GM12878 (cell line): ENCODE data around the gene LPCAT3. TPM values are rescaled to one million over a fixed set of nuclear protein-coding genes. Genes with fewer than 3 reads are reported as not detected.

Experiments used
- BCL11A ChIP-seq: IDR thresholded peaks from 2 replicates; pipeline ENCODE4 v1.6.1; 2011; ENCODE audit warnings: low read depth, low read length
- BHLHE40 ChIP-seq, 2 experiments: fragments of 450-650 bp in 1 of 2; IDR thresholded peaks; 2 replicates each; pipeline ENCODE4 v1.6.1; 2011 to 2017; ENCODE audit warnings: low read depth in 2 of 2, borderline replicate concordance in 1 of 2, improper control_type of control experiment in 1 of 2, low read length in 1 of 2, mild to moderate bottlenecking in 1 of 2
- ESRRA ChIP-seq: IDR thresholded peaks from 2 replicates; pipeline ENCODE4 v1.6.1; 2012; ENCODE audit warnings: mild to moderate bottlenecking, low read length, improper control_type of control experiment
- ETV6 ChIP-seq, 2 experiments: fragments of 450-650 bp in 1 of 2; IDR thresholded peaks in 1 of 2; conservative IDR thresholded peaks in 1 of 2; 2 replicates each; pipeline ENCODE4 v1.6.1; 2014; ENCODE audit warnings: antibody characterized with exemption in 1 of 2, borderline replicate concordance in 1 of 2, low read depth in 1 of 2, mild to moderate bottlenecking in 1 of 2, moderate library complexity in 1 of 2
- FOXM1 ChIP-seq: IDR thresholded peaks from 2 replicates; pipeline ENCODE4 v1.6.1; 2012; ENCODE audit warnings: low read depth, mild to moderate bottlenecking, inconsistent platforms, low read length, moderate library complexity
- HDGF ChIP-seq: fragments of 450-650 bp; IDR thresholded peaks from 2 replicates; pipeline ENCODE4 v1.6.1; 2016; ENCODE audit warnings: antibody characterized with exemption
- HSF1 ChIP-seq: fragments of 150-350 bp; IDR thresholded peaks from 2 replicates; pipeline ENCODE4 v1.6.1; 2014; ENCODE audit warnings: mild to moderate bottlenecking, low read depth, low read length
- LARP7 ChIP-seq: fragments of 450-650 bp; IDR thresholded peaks from 2 replicates; pipeline ENCODE4 v1.6.1; 2017; ENCODE audit warnings: mild to moderate bottlenecking
- NKRF ChIP-seq: fragments of 450-650 bp; conservative IDR thresholded peaks from 2 replicates; pipeline ENCODE4 v1.6.1; 2017; ENCODE audit warnings: mild to moderate bottlenecking, moderate library complexity
- NRF1 ChIP-seq: conservative IDR thresholded peaks from 2 replicates; pipeline ENCODE4 v1.6.1; 2011; ENCODE audit warnings: mild to moderate bottlenecking, low read depth, low read length, improper control_type of control experiment
- PBX3 ChIP-seq: IDR thresholded peaks from 2 replicates; pipeline ENCODE4 v1.6.1; 2011; ENCODE audit warnings: mild to moderate bottlenecking, low read depth, low read length, moderate library complexity; ENCODE audit not compliant: insufficient replicate concordance
- PKNOX1 ChIP-seq: fragments of 450-650 bp; IDR thresholded peaks from 2 replicates; pipeline ENCODE4 v1.6.1; 2016; ENCODE audit warnings: mild to moderate bottlenecking
- POLR2AphosphoS5 ChIP-seq: IDR thresholded peaks from 2 replicates; pipeline ENCODE4 v1.6.1; 2011; ENCODE audit warnings: mild to moderate bottlenecking, low read length, inconsistent platforms
- RELA ChIP-seq: fragments of 450-650 bp; IDR thresholded peaks from 2 replicates; pipeline ENCODE4 v1.8.0; 2014; ENCODE audit warnings: borderline replicate concordance; ENCODE audit not compliant: partially characterized antibody
- STAT1 ChIP-seq: fragments of 450-650 bp; conservative IDR thresholded peaks from 2 replicates; pipeline ENCODE4 v1.6.1; 2014; ENCODE audit warnings: antibody characterized with exemption, mild to moderate bottlenecking
- ZNF687 ChIP-seq: fragments of 450-650 bp; IDR thresholded peaks from 2 replicates; pipeline ENCODE4 v1.6.1; 2017; ENCODE audit warnings: mild to moderate bottlenecking, moderate library complexity
- ZSCAN29 ChIP-seq: fragments of 450-650 bp; IDR thresholded peaks from 2 replicates; pipeline ENCODE4 v1.6.1; 2017; ENCODE audit warnings: mild to moderate bottlenecking, moderate library complexity
- polyA plus RNA-seq, 11 experiments: library from polyadenylated mRNA; depleted of rRNA in 4 of 11; unstranded in 6 of 11; stranded (reverse) in 5 of 11; fragments of >200 nt; fragmentation: Nextera tagmentation in 4 of 11; fragmentation: Illumina TruSeq in 1 of 11; extraction: Ambion mirVana in 4 of 11; extraction: Trizol in 1 of 11; gene quantifications; 1 replicate in 1 of 11; 2 replicates in 10 of 11; pipeline versions ENCODE4 v1.2.1 to v1.2.3, GENCODE V29; 2011 to 2016; ENCODE audit warnings: inconsistent platforms in 2 of 11, missing spikeins in 2 of 11, low read depth in 1 of 11
- total RNA-seq, 4 experiments: library from RNA; depleted of rRNA in 3 of 4; stranded (reverse); fragments of >200 nt in 3 of 4; fragmentation: Illumina TruSeq in 1 of 4; extraction: Trizol in 1 of 4; gene quantifications; 2 replicates each; pipeline versions ENCODE4 v1.2.1 to v1.2.3, GENCODE V29; 2013 to 2021

The LPCAT3 gene
- total and polyA plus RNA-seq, 10 of the 15 experiments (the other 5 are each of a cell fraction or from before 2014, with no cell fraction given) = 2.6 to 48.3 (median 23.0) TPM

- TF ChIP-seq NKRF (0 out of 2 replicates have a peak, but pooled peaks have one; percentile 50), PKNOX1 (no peak), BCL11A (no peak), LARP7 (peak; percentile 73), HDGF (peak; percentile 61; the same call in 1 of the 2 replicates), HSF1 (no peak), ZSCAN29 (no peak), FOXM1 (no peak), BHLHE40 (IDR thresholded peaks at IDR 0.05; ENCODE audit: borderline replicate concordance in 1 of 2, low read depth in 2 of 2, low read length in 1 of 2) (peak; percentile 51 to 67; a peak in 3 of 4 replicates), RELA (peak; percentile 48), POLR2AphosphoS5 (peak; percentile 35; the same call in 1 of the 2 replicates), ESRRA (no peak), ZNF687 (peak; percentile 85), STAT1 (no peak), NRF1 (no peak), ETV6 (conservative IDR thresholded peaks at IDR 0.05 in 1 of 2, IDR thresholded peaks at IDR 0.05 in 1 of 2; ENCODE audit: borderline replicate concordance in 1 of 2, low read depth in 1 of 2) (no peak), PBX3 (no peak)
Observed at GRCh38 chr12:6956021-6956727, 62.1 kb downstream of the LPCAT3 start (continued).
